OCI-LY1 (cell line): Measurements from ENCODE around the gene SORT1.

Source experiments
- EZH2 ChIP-seq: fragments of 200-600 bp; sonication (generic), shearing (Covaris generic); IDR thresholded peaks from 2 replicates; pipeline ENCODE4 v1.8.0; 2017; ENCODE audit warnings: borderline replicate concordance, mixed run types, mild to moderate bottlenecking, antibody characterized with exemption, low read length, moderate library complexity, mixed read lengths
- TF ChIP-seq, protein P1 (sequence below): fragments of 200-600 bp; sonication (generic), shearing (Covaris generic); IDR thresholded peaks from 2 replicates; pipeline ENCODE4 v1.5.1; 2017; ENCODE audit warnings: mild to moderate bottlenecking, antibody characterized with exemption, low read length, moderate library complexity, mixed read lengths

DNA sequence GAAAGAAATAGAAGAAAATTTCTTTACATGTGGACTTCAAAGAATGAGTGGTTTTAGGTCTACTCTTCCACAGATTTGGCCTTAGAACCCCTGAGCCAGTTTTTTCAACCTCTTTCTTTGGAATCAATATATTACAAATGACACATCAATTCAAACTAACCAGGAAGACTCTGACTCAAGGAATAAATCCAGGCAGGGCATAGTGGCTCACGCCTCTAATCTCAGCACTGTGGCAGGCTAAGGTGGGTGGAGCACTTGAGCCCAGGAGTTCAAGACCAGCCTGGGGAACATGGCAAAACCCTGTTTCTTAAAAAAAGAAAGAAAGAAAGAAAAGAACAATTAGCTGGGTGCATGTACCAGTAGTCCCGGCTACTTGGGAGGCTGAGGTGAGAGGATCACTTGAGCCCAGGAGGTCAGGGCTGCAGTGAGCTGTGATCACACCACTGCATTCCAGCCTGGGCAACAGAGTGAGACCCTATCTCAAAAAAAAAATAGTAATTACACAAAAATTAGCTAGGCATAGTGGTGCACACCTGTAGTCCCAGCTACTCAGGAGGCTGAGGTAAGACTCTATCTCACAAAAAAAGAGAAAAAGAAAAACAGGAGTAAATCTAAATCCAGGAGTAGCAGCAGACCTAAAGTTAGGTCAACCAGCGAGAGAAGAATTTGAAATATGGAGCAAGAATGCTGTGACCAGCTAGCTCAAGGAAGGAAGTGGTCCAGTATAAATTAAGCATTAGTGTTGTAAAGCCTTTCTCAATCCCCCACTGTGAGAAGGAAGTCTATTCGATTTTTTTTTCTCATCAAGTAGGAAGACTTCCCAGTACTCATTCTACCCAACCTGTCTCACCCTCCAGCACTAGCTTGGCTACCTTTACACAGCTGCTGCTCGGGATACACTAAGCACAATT, 1.9 kb downstream of the SORT1 start:
- TF ChIP-seq, protein P1, sequence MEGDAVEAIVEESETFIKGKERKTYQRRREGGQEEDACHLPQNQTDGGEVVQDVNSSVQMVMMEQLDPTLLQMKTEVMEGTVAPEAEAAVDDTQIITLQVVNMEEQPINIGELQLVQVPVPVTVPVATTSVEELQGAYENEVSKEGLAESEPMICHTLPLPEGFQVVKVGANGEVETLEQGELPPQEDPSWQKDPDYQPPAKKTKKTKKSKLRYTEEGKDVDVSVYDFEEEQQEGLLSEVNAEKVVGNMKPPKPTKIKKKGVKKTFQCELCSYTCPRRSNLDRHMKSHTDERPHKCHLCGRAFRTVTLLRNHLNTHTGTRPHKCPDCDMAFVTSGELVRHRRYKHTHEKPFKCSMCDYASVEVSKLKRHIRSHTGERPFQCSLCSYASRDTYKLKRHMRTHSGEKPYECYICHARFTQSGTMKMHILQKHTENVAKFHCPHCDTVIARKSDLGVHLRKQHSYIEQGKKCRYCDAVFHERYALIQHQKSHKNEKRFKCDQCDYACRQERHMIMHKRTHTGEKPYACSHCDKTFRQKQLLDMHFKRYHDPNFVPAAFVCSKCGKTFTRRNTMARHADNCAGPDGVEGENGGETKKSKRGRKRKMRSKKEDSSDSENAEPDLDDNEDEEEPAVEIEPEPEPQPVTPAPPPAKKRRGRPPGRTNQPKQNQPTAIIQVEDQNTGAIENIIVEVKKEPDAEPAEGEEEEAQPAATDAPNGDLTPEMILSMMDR: no peak
- TF ChIP-seq EZH2: no peak
